GM12864 (cell line): ENCODE data around the gene ZNF74.
"Not testable (repeated sequence)": the region's sequence is repeated elsewhere in the genome, so short reads cannot be mapped to it uniquely, and the experiment has no call there.

ENCODE experiments used
- DNase-seq: peaks from one replicate; pipeline ENCODE4 v3.0.0-alpha.2; 2011; ENCODE audit warnings: low read depth
- H3K4me3 ChIP-seq: 2 replicates; pipeline ENCODE4 v1.5.1; 2011; ENCODE audit warnings: mild to moderate bottlenecking, low read depth, low read length, control low read depth
- CTCF ChIP-seq: IDR thresholded peaks from 2 replicates; pipeline ENCODE4 v1.5.1; 2011; ENCODE audit warnings: low read depth, mild to moderate bottlenecking, moderate library complexity, low read length, control low read depth, inconsistent platforms; ENCODE audit errors: missing control alignments

ZNF74 gene

DNA sequence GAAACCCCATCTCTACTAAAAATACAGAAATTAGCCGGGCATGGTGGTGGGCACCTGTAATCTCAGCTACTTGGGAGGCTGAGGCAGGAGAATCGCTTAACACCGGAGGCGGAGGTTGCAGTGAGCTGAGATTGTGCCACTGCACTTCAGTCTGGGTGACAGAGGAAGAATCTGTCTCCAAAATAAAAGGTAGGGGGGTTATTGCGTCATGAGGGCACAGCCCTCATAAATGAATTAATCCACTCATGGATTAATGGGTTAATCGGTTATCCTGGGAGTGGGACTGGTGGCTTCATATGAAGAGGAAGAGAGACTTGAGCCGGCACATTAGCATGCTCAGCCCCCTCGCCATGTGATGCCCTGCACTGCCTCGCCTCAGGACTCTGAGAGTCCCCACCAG is 25.1 kb upstream of the ZNF74 start:
- not testable (repeated sequence) for H3K4me3 ChIP-seq, DNase-seq

GRCh38 chr22:20371687-20372086 is 22.3 kb upstream of the ZNF74 start:
- not testable (repeated sequence) for H3K4me3 ChIP-seq, DNase-seq

GRCh38 chr22:20372406-20372854 is 21.5 kb upstream of the ZNF74 start:
- DNase-seq, H3K4me3 ChIP-seq: not testable (repeated sequence)

- not testable (repeated sequence) for DNase-seq, H3K4me3 ChIP-seq
Observed at GRCh38 chr22:20373195-20373706, 20.7 kb upstream of the ZNF74 start.

- DNase-seq, H3K4me3 ChIP-seq: not testable (repeated sequence)
Observed at GRCh38 chr22:20374130-20374529, 19.8 kb upstream of the ZNF74 start.

GRCh38 chr22:20376281-20376680 is 17.7 kb upstream of the ZNF74 start:
- not testable (repeated sequence) for H3K4me3 ChIP-seq, DNase-seq

DNA sequence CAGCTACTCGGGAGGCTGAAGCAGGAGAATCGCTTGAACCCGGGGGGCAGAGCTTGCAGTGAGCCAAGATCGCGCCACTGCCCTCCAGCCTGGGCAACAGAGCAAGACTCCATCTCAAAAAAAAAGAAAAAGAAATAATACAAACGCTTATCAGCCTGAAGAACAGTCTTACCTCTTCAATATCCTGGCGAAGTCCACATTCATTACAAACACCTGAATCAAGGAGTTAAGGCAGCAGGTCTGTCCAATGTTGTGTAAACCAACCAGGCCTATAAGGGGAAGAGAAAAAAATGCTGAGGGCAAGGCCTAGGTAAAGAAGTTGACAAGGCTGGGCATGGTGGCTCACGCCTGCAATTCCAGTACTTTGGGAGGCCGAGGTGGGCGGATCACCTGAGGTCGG is 17.0 kb upstream of the ZNF74 start:
- DNase-seq, H3K4me3 ChIP-seq: not testable (repeated sequence)

DNA sequence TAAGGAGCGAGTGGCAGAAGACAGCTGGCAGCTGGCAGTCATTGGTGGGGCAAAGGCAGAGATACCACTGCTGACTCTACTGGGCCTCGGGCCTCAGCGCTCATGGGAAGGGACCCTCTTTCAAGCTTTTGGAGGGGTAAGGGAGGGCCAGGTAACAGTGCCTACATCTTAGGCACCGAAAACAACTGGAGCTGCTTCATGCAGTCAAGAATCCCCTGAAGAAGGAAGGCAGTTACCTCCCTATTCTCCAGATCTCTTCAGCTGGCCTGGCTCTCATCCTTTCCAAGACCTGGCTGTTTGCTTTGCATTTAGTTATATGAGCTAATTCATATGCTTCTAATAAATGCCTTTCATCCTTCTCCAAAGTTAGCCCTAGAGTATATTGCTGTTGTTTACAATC is 15.8 kb upstream of the ZNF74 start:
- no peak overlapping the region for H3K4me3 ChIP-seq
- TF ChIP-seq CTCF = no peak
- DNase-seq = no peak

DNA sequence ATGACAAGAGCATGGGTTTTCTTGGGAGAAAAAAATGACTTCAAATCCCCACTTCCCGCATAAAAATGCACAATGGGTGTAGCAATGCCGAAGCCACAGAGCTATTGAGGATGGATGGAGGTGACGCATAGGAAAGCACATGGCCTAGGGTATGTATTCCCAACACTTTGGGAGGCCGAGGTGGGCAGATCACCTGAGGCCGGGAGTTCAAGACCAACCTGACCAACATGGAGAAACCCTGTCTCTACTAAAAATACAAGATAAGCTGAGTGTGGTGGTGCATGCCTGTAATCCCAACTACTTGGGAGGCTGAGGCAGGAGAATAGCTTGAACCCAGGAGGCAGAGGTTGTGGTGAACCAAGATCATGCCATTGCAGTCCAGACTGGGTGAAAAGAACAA is 15.3 kb upstream of the ZNF74 start:
- not testable (repeated sequence) for DNase-seq, H3K4me3 ChIP-seq

DNA sequence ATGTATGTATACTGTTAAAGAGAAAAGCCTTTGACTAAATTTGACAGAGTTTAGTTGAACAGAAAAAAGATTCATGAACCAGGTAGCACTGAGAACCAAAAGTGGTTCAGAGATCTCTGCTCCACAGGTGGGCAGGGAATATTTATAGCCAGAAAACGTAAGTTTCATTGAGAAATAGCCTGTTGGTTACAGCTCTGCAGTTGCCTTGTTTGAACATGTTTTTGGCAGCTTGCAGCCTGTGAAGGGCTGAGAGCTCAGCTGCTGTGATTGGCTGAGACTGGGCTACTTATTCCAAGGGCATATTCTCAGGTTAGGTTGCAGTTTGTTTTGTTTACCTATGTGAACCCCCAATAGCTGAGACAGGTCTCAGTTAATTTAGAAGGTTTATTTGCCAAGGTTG is 13.5 kb upstream of the ZNF74 start:
- no peak for DNase-seq
- no peak for TF ChIP-seq CTCF
- no peak overlapping the region for H3K4me3 ChIP-seq

GRCh38 chr22:20383538-20383937 is 10.4 kb upstream of the ZNF74 start:
- DNase-seq = no peak
- TF ChIP-seq CTCF = no peak
- H3K4me3 ChIP-seq = no peak overlapping the region

GRCh38 chr22:20384171-20384570 is 9.8 kb upstream of the ZNF74 start:
- no peak for TF ChIP-seq CTCF
- no peak overlapping the region for H3K4me3 ChIP-seq
- no peak for DNase-seq
